ENCODE measurements around the gene UCK1.

GRCh38 chr9:131579789-131580211 is 48.7 kb upstream of the UCK1 start:
- TF ChIP-seq CTCF (conservative IDR thresholded peaks at IDR 0.05; ENCODE audit: low read length): no peak
- TF ChIP-seq EZH2phosphoT487 (IDR thresholded peaks at IDR 0.05; ENCODE audit: borderline replicate concordance): no peak
